H1 (cell line): ENCODE data around the gene CLIC1. TPM values are rescaled to one million over a fixed set of nuclear protein-coding genes. Genes with fewer than 3 reads are reported as not detected.

Experiments used
- CTCF ChIA-PET: fragments of 300-600 bp; sonication (Branson Sonifier 250); formaldehyde crosslinking; loops from one replicate; lab custom pipeline; 2021; ENCODE audit not compliant: partially characterized antibody; lab: Charles Lee
- POLR2A ChIA-PET: fragments of 300-600 bp; sonication (Branson Sonifier 250); formaldehyde crosslinking; loops from one replicate; lab custom pipeline; 2021; ENCODE audit warnings: inconsistent platforms; ENCODE audit not compliant: partially characterized antibody; lab: Charles Lee
- DNase-seq, 2 experiments: peaks; one replicate each; pipeline versions ENCODE4 v3.0.0 to v3.0.0-alpha.2; 2010 to 2022; ENCODE audit warnings: low spot score in 2 of 2, low read depth in 1 of 2, mixed read lengths in 1 of 2
- FAIRE-seq: peaks from 2 replicates; lab custom pipeline; 2011; peaks lifted over from hg19 to GRCh38; lab: Jason Lieb, UNC
- H2AFZ ChIP-seq: 2 replicates; pipeline ENCODE4 v1.8.1; 2012; ENCODE audit warnings: low read length, inconsistent platforms
- H2AK5ac ChIP-seq: 2 replicates; pipeline ENCODE4 v1.6.1; 2013; ENCODE audit warnings: low read depth, low read length
- H2BK120ac ChIP-seq: replicated peaks from 2 replicates; pipeline ENCODE3; 2013; ENCODE audit warnings: low read depth, low read length, inconsistent platforms
- H2BK12ac ChIP-seq: 2 replicates; pipeline ENCODE4 v1.6.1; 2013; ENCODE audit warnings: low read depth, low read length
- H2BK15ac ChIP-seq: 2 replicates; pipeline ENCODE4 v1.6.1; 2013; ENCODE audit warnings: low read length
- H2BK20ac ChIP-seq: 2 replicates; pipeline ENCODE4 v1.6.1; 2013; ENCODE audit warnings: low read length
- H2BK5ac ChIP-seq: 2 replicates; pipeline ENCODE4 v1.6.1; 2013; ENCODE audit warnings: low read depth, low read length
- H3K14ac ChIP-seq: 2 replicates; pipeline ENCODE4 v1.6.1; 2013; ENCODE audit warnings: inconsistent platforms; ENCODE audit not compliant: insufficient read length
- H3K18ac ChIP-seq: 2 replicates; pipeline ENCODE4 v1.6.1; 2013; ENCODE audit warnings: low read length; ENCODE audit errors: extremely low read depth
- H3K23ac ChIP-seq: 2 replicates; pipeline ENCODE4 v1.6.1; 2013; ENCODE audit warnings: inconsistent platforms; ENCODE audit not compliant: insufficient read length
- H3K23me2 ChIP-seq: 2 replicates; pipeline ENCODE4 v1.6.1; 2013; ENCODE audit warnings: low read depth, low read length
- H3K27ac ChIP-seq: 2 replicates; pipeline ENCODE4 v1.6.1; 2011; ENCODE audit warnings: low read depth, low read length, inconsistent platforms
- H3K27me3 ChIP-seq, 4 experiments: replicated peaks in 1 of 4; 1 replicate in 1 of 4; 2 replicates in 3 of 4; pipeline versions ENCODE4 v1.6.1 to v1.8.1; 2011 to 2013; ENCODE audit warnings: low read length in 3 of 4, mild to moderate bottlenecking in 3 of 4, inconsistent platforms in 2 of 4, mixed read lengths in 2 of 4, moderate library complexity in 1 of 4; ENCODE audit not compliant: control insufficient read depth in 3 of 4, insufficient read depth in 3 of 4; ENCODE audit errors: extremely low read depth in 1 of 4
- H3K36me3 ChIP-seq, 4 experiments: 2 replicates each; pipeline versions ENCODE4 v1.6.1 to v1.8.1; 2011 to 2013; ENCODE audit warnings: mild to moderate bottlenecking in 4 of 4, low read length in 3 of 4, moderate library complexity in 2 of 4, control low read depth in 1 of 4, inconsistent platforms in 1 of 4; ENCODE audit not compliant: insufficient read depth in 4 of 4, control insufficient read depth in 2 of 4
- H3K4ac ChIP-seq: replicated peaks from 2 replicates; pipeline ENCODE3; 2013; ENCODE audit warnings: low read length, low read depth, mixed read lengths, inconsistent platforms; ENCODE audit not compliant: insufficient read length
- H3K4me1 ChIP-seq, 4 experiments: replicated peaks in 1 of 4; 1 replicate in 1 of 4; 2 replicates in 3 of 4; pipeline versions ENCODE4 v1.6.1 to v1.8.1; 2011 to 2013; ENCODE audit warnings: low read length in 3 of 4, inconsistent platforms in 2 of 4, mixed read lengths in 1 of 4; ENCODE audit not compliant: insufficient read depth in 4 of 4, control insufficient read depth in 3 of 4
- H3K4me2 ChIP-seq, 2 experiments: 2 replicates each; pipeline versions ENCODE4 v1.6.1 to v1.8.1; 2011 to 2013; ENCODE audit warnings: low read depth in 2 of 2, low read length in 2 of 2, control low read depth in 1 of 2, inconsistent platforms in 1 of 2, mild to moderate bottlenecking in 1 of 2; ENCODE audit not compliant: insufficient read depth in 1 of 2
- H3K4me3 ChIP-seq, 4 experiments: fragments of 200-600, 300-600 bp in 1 of 4; sonication (generic), shearing (Covaris generic), sonication (Bioruptor Twin) in 1 of 4; 2 replicates each; pipeline versions ENCODE4 v1.5.1 to v1.8.1; 2011 to 2016; ENCODE audit warnings: low read length in 4 of 4, low read depth in 3 of 4, control low read depth in 2 of 4, inconsistent platforms in 2 of 4, mild to moderate bottlenecking in 2 of 4, mixed read lengths in 1 of 4, moderate library complexity in 1 of 4; ENCODE audit not compliant: insufficient read depth in 2 of 4; ENCODE audit errors: extremely low read depth in 1 of 4
- H3K56ac ChIP-seq: replicated peaks from 2 replicates; pipeline ENCODE3; 2013; ENCODE audit warnings: low read depth, mild to moderate bottlenecking, mixed read lengths, low read length, inconsistent platforms; ENCODE audit not compliant: insufficient read length
- H3K79me1 ChIP-seq: 2 replicates; pipeline ENCODE4 v1.6.1; 2013; ENCODE audit warnings: low read depth, low read length, control low read depth
- H3K79me2 ChIP-seq, 2 experiments: 2 replicates each; pipeline versions ENCODE4 v1.6.1 to v1.8.1; 2012 to 2013; ENCODE audit warnings: low read length in 2 of 2, mild to moderate bottlenecking in 2 of 2, inconsistent platforms in 1 of 2; ENCODE audit not compliant: insufficient read depth in 2 of 2, control insufficient read depth in 1 of 2
- H3K9ac ChIP-seq, 4 experiments: replicated peaks in 1 of 4; 1 replicate in 1 of 4; 2 replicates in 3 of 4; pipeline versions ENCODE4 v1.6.1 to v1.8.1; 2011 to 2013; ENCODE audit warnings: low read depth in 3 of 4, low read length in 3 of 4, control low read depth in 2 of 4, mild to moderate bottlenecking in 2 of 4, moderate library complexity in 2 of 4, inconsistent platforms in 1 of 4; ENCODE audit errors: extremely low read depth in 1 of 4
- H3K9me3 ChIP-seq, 2 experiments: 2 replicates each; pipeline versions ENCODE4 v1.6.1 to v1.8.1; 2012 to 2013; ENCODE audit warnings: mild to moderate bottlenecking in 2 of 2, moderate library complexity in 2 of 2, control low read depth in 1 of 2, inconsistent platforms in 1 of 2, low read depth in 1 of 2, low read length in 1 of 2, mixed read lengths in 1 of 2; ENCODE audit not compliant: insufficient read depth in 2 of 2
- H4K20me1 ChIP-seq, 2 experiments: replicated peaks in 1 of 2; 2 replicates each; pipeline versions ENCODE3 to v1.8.1; 2011 to 2013; ENCODE audit warnings: inconsistent platforms in 2 of 2, low read length in 2 of 2, mild to moderate bottlenecking in 1 of 2; ENCODE audit not compliant: insufficient read depth in 2 of 2, control insufficient read depth in 1 of 2
- H4K5ac ChIP-seq: 2 replicates; pipeline ENCODE4 v1.6.1; 2013; ENCODE audit warnings: low read length, low read depth, mixed read lengths, inconsistent platforms; ENCODE audit not compliant: insufficient read length
- H4K8ac ChIP-seq: 2 replicates; pipeline ENCODE4 v1.8.0; 2013; ENCODE audit warnings: mild to moderate bottlenecking, moderate library complexity, low read length, inconsistent platforms; ENCODE audit not compliant: insufficient read depth; ENCODE audit errors: extremely low read depth
- H4K91ac ChIP-seq: replicated peaks from 2 replicates; pipeline ENCODE3; 2013; ENCODE audit warnings: low read length, mixed read lengths, inconsistent platforms; ENCODE audit not compliant: insufficient read length
- CEBPB ChIP-seq: IDR thresholded peaks from 2 replicates; pipeline ENCODE4 v1.6.1; 2012; ENCODE audit warnings: low read depth, low read length
- FOSL1 ChIP-seq: IDR thresholded peaks from 2 replicates; pipeline ENCODE4 v1.6.1; 2011; ENCODE audit warnings: mild to moderate bottlenecking, low read depth, low read length, moderate library complexity; ENCODE audit not compliant: insufficient read depth
- KDM1A ChIP-seq: fragments of 200-600, 300-600 bp; sonication (generic); IDR thresholded peaks from 2 replicates; pipeline ENCODE4 v1.7.1; 2016; ENCODE audit warnings: mild to moderate bottlenecking, low read length, borderline replicate concordance
- KDM5A ChIP-seq: fragments of 200-600 bp; IDR thresholded peaks from 2 replicates; pipeline ENCODE4 v1.7.1; 2012; ENCODE audit warnings: mild to moderate bottlenecking, low read length, inconsistent platforms, mixed read lengths
- RNF2 ChIP-seq: fragments of 200-900, 300-1000 bp; sonication (generic); IDR thresholded peaks from 2 replicates; pipeline ENCODE4 v1.7.1; 2016; ENCODE audit warnings: borderline replicate concordance, low read depth, mild to moderate bottlenecking, antibody characterized with exemption, low read length; ENCODE audit not compliant: poor library complexity, severe bottlenecking; ENCODE audit errors: missing control alignments
- SIX5 ChIP-seq: IDR thresholded peaks from 2 replicates; pipeline ENCODE4 v1.6.1; 2011; ENCODE audit warnings: mild to moderate bottlenecking, low read depth, low read length
- SP4 ChIP-seq: IDR thresholded peaks from 2 replicates; pipeline ENCODE4 v1.6.1; 2012; ENCODE audit warnings: low read length, inconsistent platforms
- TAF1 ChIP-seq: IDR thresholded peaks from 2 replicates; pipeline ENCODE4 v1.6.1; 2011; ENCODE audit warnings: mild to moderate bottlenecking, low read depth, low read length
- WGBS, 2 experiments: shearing (Covaris generic) in 1 of 2; methylation state at CpG; one replicate each; pipeline versions ENCODE4 v1.1.6 to v1.1.7; 2013 to 2015; ENCODE audit warnings: low lambda C conversion rate in 2 of 2, mixed read lengths in 2 of 2, inconsistent platforms in 1 of 2, low coverage in 1 of 2, missing lambda C conversion rate in 1 of 2; ENCODE audit not compliant: insufficient replicate concordance in 2 of 2, insufficient coverage in 1 of 2, insufficient read length in 1 of 2; ENCODE audit errors: extremely low coverage in 1 of 2, missing lambda C conversion rate in 1 of 2; 5-methylcytosine and 5-hydroxymethylcytosine counted together
- polyA plus RNA-seq, 7 experiments: library from polyadenylated mRNA; depleted of rRNA in 3 of 7; stranded (reverse) in 5 of 7; unstranded in 2 of 7; fragments of >200 nt in 5 of 7; fragments of 200-250 nt in 2 of 7; gene quantifications; 1 replicate in 5 of 7; 2 replicates in 1 of 7; 4 replicates in 1 of 7; pipeline versions ENCODE4 v1.2.1 to v1.2.3, GENCODE V29; 2011 to 2013; ENCODE audit warnings: missing spikeins in 2 of 7, mixed read lengths in 2 of 7
- total RNA-seq: library from RNA; stranded (reverse); fragmentation: NEBNext Ultra II Directional; extraction: Animal tissue kit (Norgen Biotek cat#: 25700); gene quantifications from 2 replicates; pipeline ENCODE4 v1.2.1, GENCODE V29; 2021

CLIC1 gene
- total and polyA plus RNA-seq, 2 of the 8 experiments (the other 6 are each of a cell fraction or from before 2014, with no cell fraction given): 250 to 277 TPM

- H4K5ac ChIP-seq: no peak overlapping the region
- no peak overlapping the region for H4K8ac ChIP-seq
- no peak overlapping the region for H3K56ac ChIP-seq
- WGBS, 2 experiments: 90% methylated on average over 6 of the region's 6 CpGs; no CpG with 5 or more reads in 1 of the 2 experiments
- H3K79me2 ChIP-seq: no peaks in the 10 kb centered on the region
- H3K18ac ChIP-seq: no peak overlapping the region
- H2BK20ac ChIP-seq: no peak overlapping the region
- TF ChIP-seq KDM5A: no peak
- TF ChIP-seq CEBPB: no peak
- no peak for TF ChIP-seq SP4
- no peak for TF ChIP-seq FOSL1
- TF ChIP-seq RNF2: no peak
- no peak for TF ChIP-seq TAF1
- no peak for TF ChIP-seq KDM1A
- TF ChIP-seq SIX5: no peak
- TF ChIP-seq, all 59 proteins: peak for 0
- H3K4me1 ChIP-seq: peaks cover 0 to 1% (median 0%) of the 10 kb centered on the region in 4 experiments; a peak in 2 of 7 replicates
- ChIA-PET CTCF (interaction anchor here (0.9 to 5.8 kb wide), 19 partner anchors 8 to 105 kb away, joined by 3 to 26 read pairs (median 6); partner anchors contain the start of genes BAG6, CSNK2B, DDAH2 and GPANK1), POLR2A (interaction anchor here (0.7 to 6.6 kb wide), 11 partner anchors 11 to 59 kb away, joined by 3 to 33 read pairs (median 4); partner anchors contain the start of genes ABHD16A, BAG6, GPANK1 and LY6G6D)
- no peaks in the 10 kb centered on the region for H3K9me3 ChIP-seq
- no peak overlapping the region for H2AFZ ChIP-seq
- FAIRE-seq (no peak), DNase-seq (no peak)
- no peak overlapping the region for H4K91ac ChIP-seq
- peaks cover 8 to 28% (median 18%) of the 10 kb centered on the region in 4 experiments; a peak in 5 of 8 replicates for H3K36me3 ChIP-seq
- H3K23me2 ChIP-seq: no peaks in the 10 kb centered on the region
- no peaks in the 10 kb centered on the region for H3K79me1 ChIP-seq
- H3K4me3 ChIP-seq: no peak overlapping the region
- H3K14ac ChIP-seq: no peak overlapping the region
- H2BK15ac ChIP-seq: no peak overlapping the region
- no peak overlapping the region for H3K4me2 ChIP-seq
- H3K9ac ChIP-seq: no peak overlapping the region
- H3K27me3 ChIP-seq: no peaks in the 10 kb centered on the region
- no peak overlapping the region for H2BK12ac ChIP-seq
- H2AK5ac ChIP-seq: no peak overlapping the region
- no peak overlapping the region for H2BK5ac ChIP-seq
- H4K20me1 ChIP-seq: no peaks in the 10 kb centered on the region
- no peak overlapping the region for H3K27ac ChIP-seq
- H2BK120ac ChIP-seq: no peak overlapping the region
- no peak overlapping the region for H3K4ac ChIP-seq
- no peak overlapping the region for H3K23ac ChIP-seq
Observed at GRCh38 chr6:31691078-31691463, 45.3 kb downstream of the CLIC1 start.
